HG03457 (cell line): Measurements from ENCODE around the gene ITPR1.

ENCODE experiments used
- ATAC-seq: cut with Tn5 transposase; IDR thresholded peaks from one replicate; pipeline ENCODE4 v1.9.1; 2021; ENCODE audit warnings: moderate number of reproducible peaks; ENCODE audit not compliant: unreplicated experiment

The ITPR1 gene

GRCh38 chr3:4529876-4530588, 36.9 kb downstream of the ITPR1 start:
- no peak for ATAC-seq

DNA sequence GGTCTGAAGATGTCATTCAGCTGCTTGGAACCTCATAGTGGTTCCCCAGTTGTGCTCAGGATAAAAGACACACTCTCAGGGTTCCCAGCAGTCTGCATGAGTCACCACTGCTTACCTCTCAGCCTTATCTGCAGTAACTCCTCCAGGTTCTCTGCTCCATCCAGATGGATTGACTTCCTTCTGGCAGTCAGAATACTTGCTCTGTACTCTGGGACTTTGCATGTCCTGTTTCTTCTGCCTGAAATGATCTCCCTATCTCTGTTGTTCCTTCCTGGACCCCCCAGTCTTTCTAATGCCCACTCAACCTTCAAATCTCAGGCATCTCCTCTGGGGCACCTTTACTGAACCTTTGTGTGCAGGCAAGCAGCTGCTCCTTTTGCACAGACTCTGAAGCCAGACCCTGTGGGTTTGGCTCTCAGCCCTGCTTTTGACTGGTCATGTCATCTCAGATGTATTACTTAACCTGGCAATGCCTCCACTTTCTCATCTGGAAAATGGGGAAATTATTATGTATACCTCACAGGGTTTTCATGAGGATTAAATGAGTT, 38.4 kb downstream of the ITPR1 start:
- no peak for ATAC-seq

- ATAC-seq: no peak
These were observed 39.5 kb downstream of the ITPR1 start for GRCh38 chr3:4532535-4533112.

DNA sequence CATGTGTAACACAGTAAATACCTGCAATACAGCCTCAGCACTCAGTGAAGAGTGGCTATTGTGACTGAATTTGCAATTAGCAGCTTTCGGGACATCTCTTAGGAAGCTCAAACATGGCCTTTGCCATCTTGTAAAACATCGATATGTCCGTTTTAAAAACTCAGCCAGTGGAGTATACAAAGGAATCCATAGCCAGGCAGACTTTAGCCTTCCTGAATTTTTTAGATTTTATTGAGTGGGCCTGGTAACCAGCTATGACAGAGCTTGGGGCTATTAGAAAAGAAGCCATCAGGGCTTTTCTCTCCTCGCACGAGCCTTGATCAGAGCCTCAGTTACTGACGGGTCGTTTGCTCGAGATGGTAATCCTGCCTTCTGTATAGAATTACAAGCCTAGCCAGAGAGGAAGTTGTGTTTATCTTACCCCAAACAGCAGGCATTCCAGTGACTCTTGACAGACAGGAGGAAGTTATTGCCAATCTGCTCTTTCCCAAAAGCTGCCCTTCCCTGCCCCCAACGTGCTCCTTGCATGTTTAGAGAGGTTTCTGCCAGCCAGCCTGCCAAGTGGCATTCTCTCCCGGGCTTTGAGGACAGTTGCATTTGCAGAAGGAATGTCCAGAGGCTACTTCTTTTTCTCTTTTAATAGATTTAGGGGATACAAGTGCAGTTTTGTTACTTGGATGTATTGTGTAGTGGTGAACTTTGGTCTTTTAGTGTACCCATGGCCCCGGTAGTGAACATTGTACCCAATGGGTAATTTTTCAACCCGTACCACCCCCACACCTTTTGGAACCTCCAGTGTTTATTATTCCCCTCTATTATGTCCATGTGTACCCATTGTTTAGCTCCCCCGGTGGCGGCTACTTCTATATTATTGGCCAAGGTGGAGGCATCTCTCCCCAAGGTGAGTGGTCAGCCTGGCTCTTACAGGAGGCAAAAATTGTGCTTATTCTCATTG, 40.6 kb downstream of the ITPR1 start:
- no peak for ATAC-seq

DNA sequence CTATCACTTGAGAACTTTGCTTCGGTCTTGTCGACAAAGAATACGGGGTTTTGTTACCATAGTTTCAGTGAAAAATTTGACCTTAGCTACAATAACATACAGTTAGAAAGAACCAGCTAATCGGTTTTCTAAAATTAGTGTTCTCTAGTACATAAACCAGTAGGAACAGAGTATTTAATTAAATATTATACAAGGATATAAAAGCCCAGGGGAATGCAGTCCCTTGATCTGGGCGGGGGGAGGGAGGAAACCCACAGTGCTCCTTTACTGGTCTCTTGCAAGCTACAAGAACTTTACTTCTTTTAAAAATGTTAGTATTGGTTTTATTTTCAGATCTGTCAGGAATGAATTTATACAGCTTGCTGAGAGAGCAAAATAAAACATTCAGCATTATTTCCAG, 41.8 kb downstream of the ITPR1 start:
- no peak for ATAC-seq

DNA sequence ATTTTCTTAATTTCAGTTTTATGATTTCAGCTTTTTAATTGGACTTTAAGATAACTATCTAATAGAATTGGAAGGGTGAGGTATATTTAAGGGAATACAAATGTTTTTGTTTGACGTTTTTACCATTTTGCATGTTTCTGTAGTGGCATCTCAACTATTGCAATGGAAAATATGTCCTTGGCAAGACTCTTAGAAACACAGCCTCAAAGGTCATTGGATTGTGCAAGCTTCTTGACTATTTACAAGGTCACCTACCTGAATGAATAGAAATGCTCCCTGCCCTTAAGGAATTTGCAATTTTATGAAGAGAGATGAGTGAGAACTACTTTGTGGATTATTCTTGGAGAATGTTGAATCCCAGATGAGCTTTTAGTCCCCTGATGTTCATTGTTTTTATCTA, 43.1 kb downstream of the ITPR1 start:
- ATAC-seq: no peak

DNA sequence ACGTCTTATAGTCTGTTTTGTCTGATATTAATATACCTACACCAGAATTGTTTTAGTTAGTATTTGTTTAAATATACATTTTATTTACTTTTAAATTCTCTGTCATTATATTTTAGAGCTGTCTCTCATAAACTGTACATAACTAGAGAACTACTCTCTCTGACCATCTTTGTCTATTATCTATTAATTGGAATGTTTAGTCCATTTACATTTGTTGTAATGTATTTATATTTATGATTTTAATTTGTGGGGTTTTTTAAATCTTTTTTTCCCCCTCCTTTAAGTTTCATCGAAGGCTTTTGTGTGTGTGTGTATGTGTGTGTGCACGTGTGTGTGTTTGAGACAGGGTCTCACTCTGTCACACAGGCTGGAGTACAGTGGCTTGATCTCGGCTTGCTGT, 47.1 kb downstream of the ITPR1 start:
- ATAC-seq: no peak

DNA sequence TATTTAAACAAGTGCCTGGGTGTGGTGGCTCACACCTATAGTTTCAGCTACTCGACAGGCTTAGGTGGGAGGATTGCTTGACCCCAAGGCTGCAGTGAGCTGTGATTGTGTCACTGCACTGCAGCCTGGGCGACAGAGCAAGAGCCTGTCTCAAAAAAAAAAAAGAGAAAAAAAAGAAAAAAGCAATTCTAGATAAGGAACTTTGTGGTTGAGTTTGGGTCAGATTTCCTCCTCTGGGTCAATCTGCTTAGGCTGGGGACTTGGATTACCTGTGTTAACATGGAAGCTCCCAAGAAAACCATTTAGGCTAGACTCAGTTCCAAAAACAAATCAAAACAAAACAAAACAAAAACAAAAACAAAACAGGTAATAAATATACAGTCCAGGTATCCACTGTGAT, 50.0 kb downstream of the ITPR1 start:
- no peak for ATAC-seq

- ATAC-seq: no peak
These were observed 53.4 kb downstream of the ITPR1 start for GRCh38 chr3:4546346-4547178.

DNA sequence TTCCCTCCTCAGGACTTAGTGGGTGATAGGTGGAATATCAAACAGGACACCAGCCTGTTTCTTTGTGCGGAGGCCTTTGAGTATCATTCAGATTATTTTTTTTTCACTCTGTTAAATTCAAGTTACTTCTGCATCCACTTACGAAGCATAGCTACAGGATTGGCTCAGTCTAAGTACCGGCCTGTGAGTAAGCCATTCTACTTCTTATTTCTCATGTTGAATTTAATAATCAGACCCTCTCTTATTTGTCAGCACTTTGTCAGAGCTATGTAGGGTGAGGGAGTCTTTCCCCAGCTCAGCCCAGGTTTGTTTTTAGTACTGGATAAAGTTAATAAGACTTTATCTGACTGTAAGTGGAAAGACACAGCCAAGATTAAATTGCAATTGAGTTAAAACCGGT, 54.7 kb downstream of the ITPR1 start:
- ATAC-seq: no peak

DNA sequence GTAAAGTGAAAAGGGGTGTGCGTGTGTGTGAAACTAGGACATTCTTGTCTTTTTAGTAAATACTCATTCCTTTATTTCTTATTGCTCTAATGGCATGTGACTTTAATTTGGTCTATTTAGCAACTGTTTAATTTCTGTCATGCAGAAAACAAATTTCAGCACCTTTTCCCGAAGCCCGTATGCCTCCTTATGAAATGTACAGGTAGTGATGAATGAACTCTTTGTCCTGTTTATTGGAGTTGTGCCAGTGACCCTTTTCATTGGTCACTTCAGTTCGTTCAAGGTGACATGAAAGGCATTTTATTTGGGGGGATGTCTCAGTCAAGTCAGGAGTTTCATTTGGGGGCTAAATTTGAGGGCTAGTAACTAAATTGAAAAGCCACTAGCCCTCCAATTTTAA, 55.2 kb downstream of the ITPR1 start:
- ATAC-seq: no peak

GRCh38 chr3:4548780-4549179, 55.6 kb downstream of the ITPR1 start:
- no peak for ATAC-seq

- no peak for ATAC-seq
These were observed 56.7 kb downstream of the ITPR1 start for GRCh38 chr3:4549896-4550295.

DNA sequence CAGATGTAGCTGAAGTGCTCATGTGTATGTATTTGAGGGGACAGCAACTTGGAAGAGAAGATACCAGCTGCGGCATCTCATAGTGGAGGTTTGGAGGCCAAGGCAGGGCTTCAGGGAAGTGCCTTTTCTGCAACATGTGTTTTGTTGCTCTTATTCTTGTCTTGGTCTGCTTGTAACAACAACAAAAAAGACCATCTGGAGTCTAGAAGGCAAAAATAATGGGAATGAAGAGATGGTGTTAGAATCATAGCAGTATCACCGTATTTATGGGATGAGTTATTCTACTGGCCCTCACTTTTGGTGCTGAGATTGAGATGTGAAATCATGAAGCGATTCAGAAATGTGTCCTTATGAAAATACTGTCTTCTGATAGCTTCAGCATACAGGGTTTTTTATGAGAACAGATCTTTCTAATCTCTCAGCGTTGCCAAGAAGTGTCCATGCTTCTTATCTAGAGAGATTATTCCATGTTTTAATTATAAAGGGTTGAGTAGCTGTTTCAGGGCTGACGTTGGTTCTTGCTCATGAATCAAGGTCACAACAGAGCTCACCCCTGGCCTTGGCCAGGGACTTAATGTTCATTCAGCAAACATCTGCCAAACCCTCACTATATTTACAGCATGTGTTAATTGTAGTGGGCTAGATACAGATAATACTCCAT, 58.0 kb downstream of the ITPR1 start:
- no peak for ATAC-seq

DNA sequence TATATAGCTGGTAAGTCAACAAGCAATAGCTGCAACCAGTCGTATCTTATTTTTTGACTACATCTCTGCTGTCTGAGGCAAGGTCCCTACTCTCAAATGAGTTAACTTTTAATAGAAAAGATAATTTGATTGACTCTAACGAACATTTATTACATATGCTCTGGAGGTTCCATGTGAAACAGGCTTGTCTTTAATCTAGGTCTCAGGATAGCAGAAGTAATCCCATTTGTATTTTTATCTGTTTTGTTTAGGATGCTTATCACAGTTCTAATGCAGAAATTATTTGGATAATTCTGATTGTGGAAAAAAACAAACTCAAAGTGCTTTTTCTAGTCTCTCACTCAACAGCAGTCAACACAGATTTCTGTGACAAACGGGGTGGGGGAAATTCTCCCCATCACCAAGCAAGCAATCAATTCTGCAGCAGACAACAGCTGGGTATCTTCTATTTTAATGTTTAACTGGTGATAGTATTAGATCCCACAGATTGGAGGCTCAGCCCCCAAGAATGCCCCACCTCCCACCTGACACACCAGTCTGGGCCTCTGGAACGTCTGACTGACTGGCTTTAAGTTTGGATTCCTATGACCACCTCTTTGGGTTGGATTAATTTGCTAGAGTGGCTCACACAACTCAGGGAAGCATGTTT, 58.8 kb downstream of the ITPR1 start:
- ATAC-seq: no peak

DNA sequence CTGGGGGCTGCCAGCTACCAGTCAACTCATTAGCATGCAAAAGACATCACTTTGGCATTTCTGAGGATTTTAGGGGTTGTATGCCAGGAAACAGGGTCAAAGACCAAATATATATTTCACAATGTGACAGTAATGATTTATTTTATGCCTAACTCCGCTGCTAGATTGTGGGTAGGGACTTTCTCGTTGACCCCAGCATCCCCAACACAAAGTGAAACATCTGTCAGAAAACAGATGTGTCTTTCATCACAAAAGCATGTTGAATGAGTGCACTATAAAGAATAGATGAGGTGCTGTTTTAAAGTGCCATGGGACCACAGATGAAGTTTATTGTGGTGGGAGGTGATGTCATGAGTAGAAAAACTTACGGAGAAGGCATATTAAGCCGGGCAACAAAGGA, 59.7 kb downstream of the ITPR1 start:
- ATAC-seq: no peak

GRCh38 chr3:4561661-4562060, 68.5 kb downstream of the ITPR1 start:
- no peak for ATAC-seq

- no peak for ATAC-seq
These were observed 69.4 kb downstream of the ITPR1 start for GRCh38 chr3:4562595-4562994.

- ATAC-seq: no peak
These were observed 71.1 kb downstream of the ITPR1 start for GRCh38 chr3:4564270-4564669.
